ENCODE results near the gene SCN1B. TPM values are rescaled to one million over a fixed set of nuclear protein-coding genes. Genes with fewer than 3 reads are reported as not detected.

SCN1B gene
- total and polyA plus RNA-seq, 2 of the 13 experiments (the other 11 are each of a cell fraction or from before 2014, with no cell fraction given): 2.7 to 20.1 TPM

GRCh38 chr19:35042056-35042730 is 11.9 kb downstream of the SCN1B start (continued):
- TF ChIP-seq ZNF354B (CRISPR knock-in tag; IDR thresholded peaks at IDR 0.05) (no peak), ZKSCAN5 (CRISPR knock-in tag; IDR thresholded peaks at IDR 0.05) (no peak), ZNF446 (CRISPR knock-in tag; IDR thresholded peaks at IDR 0.05) (no peak), ZNF891 (CRISPR knock-in tag; IDR thresholded peaks at IDR 0.05) (0 out of 2 replicates have a peak, but pooled peaks have one; percentile 15), ETS1 (CRISPR knock-in tag; IDR thresholded peaks at IDR 0.05) (no peak), DRAP1 (CRISPR knock-in tag; IDR thresholded peaks at IDR 0.05) (peak; percentile 82), PHB2 (IDR thresholded peaks at IDR 0.05; ENCODE audit: partially characterized antibody) (no peak), PAXIP1 (CRISPR knock-in tag; conservative IDR thresholded peaks at IDR 0.05) (0 out of 2 replicates have a peak, but pooled peaks have one; percentile 32), ZNF142 (CRISPR knock-in tag; IDR thresholded peaks at IDR 0.05) (no peak), ZNF460 (CRISPR knock-in tag; IDR thresholded peaks at IDR 0.05; ENCODE audit: borderline replicate concordance) (no peak), ARID4A (CRISPR knock-in tag; IDR thresholded peaks at IDR 0.05; ENCODE audit: borderline replicate concordance) (peak; percentile 71; the same call in 1 of the 2 replicates)
